Measurements from ENCODE around the gene ALG8.
A peak's percentile ranks its signal among the peaks of the same experiment; 100 is the strongest.
"Not testable (repeated sequence)": the region's sequence is repeated elsewhere in the genome, so short reads cannot be mapped to it uniquely, and the experiment has no call there.

ALG8 gene

GRCh38 chr11:78139422-78140391, at the start of gene ALG8:
Gene ALG8 (minus strand): TSS chr11:78139626. CDS start chr11:78139588, 38 bp downstream.
- DNase-seq: peak; percentile 98

- peak; percentile 93 for DNase-seq
Observed at GRCh38 chr11:78188286-78189173, 49.1 kb upstream of the ALG8 start, which contains the start of the genes KCTD21 and USP35. Gene KCTD21 (minus strand): TSS chr11:78188626. CDS start chr11:78174554, 14,072 bp downstream. Gene USP35 (plus strand): TSS chr11:78188919. CDS start chr11:78196246, 7,327 bp downstream.

- peak; percentile 80 for DNase-seq
Observed at GRCh38 chr11:78187366-78188285, 48.2 kb upstream of the ALG8 start.

- DNase-seq: no peak
Observed at GRCh38 chr11:78181185-78181584, 41.8 kb upstream of the ALG8 start.

GRCh38 chr11:78180751-78181150, 41.3 kb upstream of the ALG8 start:
- no peak for DNase-seq

GRCh38 chr11:78179459-78180071, 40.1 kb upstream of the ALG8 start:
- no peak for DNase-seq

- DNase-seq: no peak
Observed at GRCh38 chr11:78177216-78177615, 37.8 kb upstream of the ALG8 start.

- DNase-seq: no peak
Observed at GRCh38 chr11:78176605-78177141, 37.2 kb upstream of the ALG8 start.

GRCh38 chr11:78175862-78176261, 36.4 kb upstream of the ALG8 start:
- not testable (repeated sequence) for DNase-seq

GRCh38 chr11:78171951-78172350, 32.5 kb upstream of the ALG8 start:
- DNase-seq: no peak

- no peak for DNase-seq
Observed at GRCh38 chr11:78170874-78171549, 31.6 kb upstream of the ALG8 start.

GRCh38 chr11:78170413-78170812, 31.0 kb upstream of the ALG8 start:
- DNase-seq: no peak

GRCh38 chr11:78168539-78169477, 29.4 kb upstream of the ALG8 start:
- no peak for DNase-seq

GRCh38 chr11:78166855-78167469, 27.5 kb upstream of the ALG8 start:
- DNase-seq: no peak

- DNase-seq: no peak
Observed at GRCh38 chr11:78164471-78164870, 25.0 kb upstream of the ALG8 start.

- no peak for DNase-seq
Observed at GRCh38 chr11:78163828-78164227, 24.4 kb upstream of the ALG8 start.

- DNase-seq: no peak
Observed at GRCh38 chr11:78161962-78162371, 22.5 kb upstream of the ALG8 start.

- DNase-seq: no peak
Observed at GRCh38 chr11:78161346-78161745, 21.9 kb upstream of the ALG8 start.

- DNase-seq: no peak
Observed at GRCh38 chr11:78160557-78160956, 21.1 kb upstream of the ALG8 start.
